ENCODE measurements around the gene LAG3. TPM values are rescaled to one million over a fixed set of nuclear protein-coding genes. Genes with fewer than 3 reads are reported as not detected.
A peak's percentile ranks its signal among the peaks of the same experiment; 100 is the strongest.

The LAG3 gene
- total and polyA plus RNA-seq, 10 donors = 3.7 to 29.4 (median 12.7) TPM

GRCh38 chr12:6757028-6757690 lies 15.2 kb upstream of the LAG3 start:
- no peak overlapping the region for H3K27ac ChIP-seq
- no peaks in the 10 kb centered on the region for H3K9me3 ChIP-seq
- H3K36me3 ChIP-seq = no peaks in the 10 kb centered on the region
- WGBS, 5 donors = 83 to 88% (median 84%) methylated on average over 8 of the region's 8 CpGs
- H3K4me1 ChIP-seq = peaks cover 8 to 25% (median 12%) of the 10 kb centered on the region in 6 donors
- TF ChIP-seq CTCF (IDR thresholded peaks at IDR 0.05 in 8 of 11, conservative IDR thresholded peaks at IDR 0.05 in 3 of 11) (no peak), POLR2AphosphoS5 (IDR thresholded peaks at IDR 0.05) (no peak), POLR2A (IDR thresholded peaks at IDR 0.05) (no peak)
- DNase-seq = no peak
- intact Hi-C loops (cut with DNase I; ENCODE audit: low total_unique reads) = loop anchor here (10.0 kb wide), 1 partner anchor 68 kb away; the partner anchor contains the start of genes GPR162 and P3H3
- H3K4me3 ChIP-seq = no peak overlapping the region
- H3K27me3 ChIP-seq (replicated peaks in 1 of 7) = no peaks in the 10 kb centered on the region

GRCh38 chr12:6758506-6759095 lies 13.7 kb upstream of the LAG3 start:
- no peak for TF ChIP-seq POLR2AphosphoS5 (IDR thresholded peaks at IDR 0.05)
- no peak for TF ChIP-seq POLR2A (IDR thresholded peaks at IDR 0.05)
- no peak for TF ChIP-seq CTCF (IDR thresholded peaks at IDR 0.05 in 8 of 11, conservative IDR thresholded peaks at IDR 0.05 in 3 of 11)
- peaks cover 5 to 20% (median 7%) of the 10 kb centered on the region in 6 donors for H3K4me1 ChIP-seq
- intact Hi-C loops (cut with DNase I; ENCODE audit: low total_unique reads) = loop anchor here (10.0 kb wide), 1 partner anchor 66 kb away; the partner anchor contains the start of genes GPR162 and P3H3
- no peak overlapping the region for H3K27ac ChIP-seq
- WGBS, 5 donors = 75 to 82% (median 79%) methylated on average over 9 of the region's 9 CpGs
- H3K9me3 ChIP-seq = no peaks in the 10 kb centered on the region
- no peaks in the 10 kb centered on the region for H3K36me3 ChIP-seq
- DNase-seq = no peak
- no peak overlapping the region for H3K4me3 ChIP-seq
- no peaks in the 10 kb centered on the region for H3K27me3 ChIP-seq (replicated peaks in 1 of 7)

- no peak overlapping the region for H3K27ac ChIP-seq
- no peaks in the 10 kb centered on the region for H3K9me3 ChIP-seq
- WGBS, 5 donors = 84 to 93% (median 90%) methylated on average over 5 of the region's 5 CpGs
- no peak for DNase-seq
- H3K36me3 ChIP-seq = no peaks in the 10 kb centered on the region
- TF ChIP-seq CTCF (IDR thresholded peaks at IDR 0.05 in 8 of 11, conservative IDR thresholded peaks at IDR 0.05 in 3 of 11) (no peak), POLR2A (IDR thresholded peaks at IDR 0.05) (no peak), POLR2AphosphoS5 (IDR thresholded peaks at IDR 0.05) (no peak)
- no peak overlapping the region for H3K4me3 ChIP-seq
- intact Hi-C loops (cut with DNase I; ENCODE audit: low total_unique reads) = loop anchor here (10.0 kb wide), 1 partner anchor 65 kb away; the partner anchor contains the start of genes GPR162 and P3H3
- peaks cover 0 to 11% (median 0%) of the 10 kb centered on the region in 7 donors for H3K27me3 ChIP-seq (replicated peaks in 1 of 7)
- peaks cover 2 to 20% (median 11%) of the 10 kb centered on the region in 6 donors for H3K4me1 ChIP-seq
Measured at GRCh38 chr12:6759741-6760140, 12.6 kb upstream of the LAG3 start.

GRCh38 chr12:6763380-6763779 lies 8.9 kb upstream of the LAG3 start:
- Histone ChIP-seq H3K4me1 (peaks cover 9 to 48% (median 41%) of the 10 kb centered on the region in 6 donors), H3K27ac (peak overlapping the region; percentile 60 to 91 (median 82)), H3K9me3 (no peaks in the 10 kb centered on the region), H3K36me3 (no peaks in the 10 kb centered on the region), H3K27me3 (replicated peaks in 1 of 7) (peaks cover 0 to 44% (median 11%) of the 10 kb centered on the region in 7 donors), H3K4me3 (peak overlapping the region in 2 of 8 donors; percentile 8 to 47)
- no peak for DNase-seq
- intact Hi-C loops (cut with DNase I; ENCODE audit: low total_unique reads) = no loop called here
- TF ChIP-seq CTCF (IDR thresholded peaks at IDR 0.05 in 8 of 11, conservative IDR thresholded peaks at IDR 0.05 in 3 of 11) (no peak), POLR2AphosphoS5 (IDR thresholded peaks at IDR 0.05) (no peak), POLR2A (IDR thresholded peaks at IDR 0.05) (no peak)
- 67 to 79% (median 71%) methylated on average over 4 of the region's 4 CpGs for WGBS, 5 donors

All from spleen (tissue), 11 donors.